Measurements from ENCODE around the gene PTPRT.

PTPRT gene

GRCh38 chr20:42093542-42094440, 1095.9 kb downstream of the PTPRT start:
- no peak for DNase-seq

- DNase-seq = no peak
These were observed 1096.7 kb downstream of the PTPRT start for GRCh38 chr20:42093041-42093440.

GRCh38 chr20:42085366-42085765, 1104.3 kb downstream of the PTPRT start:
- no peak for DNase-seq

GRCh38 chr20:42083280-42083679, 1106.4 kb downstream of the PTPRT start:
- no peak for DNase-seq

- DNase-seq = no peak
These were observed 1107.1 kb downstream of the PTPRT start for GRCh38 chr20:42082611-42083010.

- DNase-seq = no peak
These were observed 1108.8 kb downstream of the PTPRT start for GRCh38 chr20:42080956-42081355.

GRCh38 chr20:42074944-42075343, 1114.8 kb downstream of the PTPRT start:
- no peak for DNase-seq

GRCh38 chr20:42067596-42067995, 1122.1 kb downstream of the PTPRT start:
- no peak for DNase-seq

GRCh38 chr20:42067174-42067573, 1122.5 kb downstream of the PTPRT start:
- DNase-seq = no peak

- DNase-seq = no peak
These were observed 1126.6 kb downstream of the PTPRT start for GRCh38 chr20:42063141-42063540.

- no peak for DNase-seq
These were observed 1136.4 kb downstream of the PTPRT start for GRCh38 chr20:42053350-42053749.

GRCh38 chr20:42051921-42052320, 1137.8 kb downstream of the PTPRT start:
- DNase-seq = no peak

- no peak for DNase-seq
These were observed 1143.2 kb downstream of the PTPRT start for GRCh38 chr20:42046371-42047085.

- no peak for DNase-seq
These were observed 1145.8 kb downstream of the PTPRT start for GRCh38 chr20:42043921-42044320.

- DNase-seq = no peak
These were observed 1148.6 kb downstream of the PTPRT start for GRCh38 chr20:42041000-42041565.

GRCh38 chr20:42027746-42028268, 1161.9 kb downstream of the PTPRT start:
- no peak for DNase-seq

GRCh38 chr20:42026599-42026998, 1163.1 kb downstream of the PTPRT start:
- DNase-seq = no peak

- DNase-seq = no peak
These were observed 1165.1 kb downstream of the PTPRT start for GRCh38 chr20:42024653-42025052.

Data from activated effector memory CD4-positive, alpha-beta T cell treated with Interleukin-2 at 50 U/mL for 16 hours (primary cell).